BE2C (cell line): ENCODE measurements around the gene FXN.

Experiments
- DNase-seq: peaks from one replicate; pipeline ENCODE4 v3.0.0-alpha.2; 2020
- H3K27me3 ChIP-seq: fragments of 250-450 bp; sonication (Bioruptor Pico); 2 replicates; pipeline ENCODE4 v1.5.1; 2020; ENCODE audit warnings: mild to moderate bottlenecking
- H3K36me3 ChIP-seq: fragments of 250-450 bp; sonication (Bioruptor Pico); 2 replicates; pipeline ENCODE4 v1.5.1; 2020; ENCODE audit warnings: mild to moderate bottlenecking
- H3K4me1 ChIP-seq: fragments of 250-450 bp; sonication (Bioruptor Pico); 2 replicates; pipeline ENCODE4 v1.5.1; 2020
- H3K4me3 ChIP-seq: 2 replicates; pipeline ENCODE4 v1.5.1; 2011; ENCODE audit warnings: low read depth, low read length
- H3K9me3 ChIP-seq: fragments of 250-450 bp; sonication (Bioruptor Pico); 2 replicates; pipeline ENCODE4 v1.5.1; 2020
- TF ChIP-seq, protein P1 (sequence below): IDR thresholded peaks from 2 replicates; pipeline ENCODE4 v1.5.1; 2012; ENCODE audit warnings: mild to moderate bottlenecking, low read depth, low read length

The FXN gene

DNA sequence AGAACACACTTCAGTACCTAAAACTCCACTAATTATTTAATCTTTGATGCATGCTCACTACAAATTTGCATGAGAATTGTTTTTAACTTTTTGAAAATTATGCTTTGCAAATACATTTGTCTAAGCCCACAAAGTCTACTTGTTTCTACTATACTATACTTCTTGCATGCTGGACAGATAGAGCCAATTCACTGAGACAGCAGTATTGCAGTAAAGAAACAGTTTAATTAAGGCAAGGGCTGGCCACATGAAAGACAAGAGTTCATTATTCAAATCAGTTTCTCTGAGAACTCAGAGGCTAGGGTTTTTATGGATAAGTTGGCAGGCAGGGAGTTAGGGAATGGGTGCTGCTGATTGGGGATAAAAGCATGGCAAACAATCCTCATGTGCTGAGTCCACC is 6.0 kb upstream of the FXN start:
- no peak overlapping the region for H3K4me3 ChIP-seq
- no peaks in the 10 kb centered on the region for H3K36me3 ChIP-seq
- no peak for DNase-seq
- H3K4me1 ChIP-seq: no peaks in the 10 kb centered on the region
- H3K27me3 ChIP-seq: no peaks in the 10 kb centered on the region; the same call in 1 of the 2 replicates
- TF ChIP-seq, protein P1, sequence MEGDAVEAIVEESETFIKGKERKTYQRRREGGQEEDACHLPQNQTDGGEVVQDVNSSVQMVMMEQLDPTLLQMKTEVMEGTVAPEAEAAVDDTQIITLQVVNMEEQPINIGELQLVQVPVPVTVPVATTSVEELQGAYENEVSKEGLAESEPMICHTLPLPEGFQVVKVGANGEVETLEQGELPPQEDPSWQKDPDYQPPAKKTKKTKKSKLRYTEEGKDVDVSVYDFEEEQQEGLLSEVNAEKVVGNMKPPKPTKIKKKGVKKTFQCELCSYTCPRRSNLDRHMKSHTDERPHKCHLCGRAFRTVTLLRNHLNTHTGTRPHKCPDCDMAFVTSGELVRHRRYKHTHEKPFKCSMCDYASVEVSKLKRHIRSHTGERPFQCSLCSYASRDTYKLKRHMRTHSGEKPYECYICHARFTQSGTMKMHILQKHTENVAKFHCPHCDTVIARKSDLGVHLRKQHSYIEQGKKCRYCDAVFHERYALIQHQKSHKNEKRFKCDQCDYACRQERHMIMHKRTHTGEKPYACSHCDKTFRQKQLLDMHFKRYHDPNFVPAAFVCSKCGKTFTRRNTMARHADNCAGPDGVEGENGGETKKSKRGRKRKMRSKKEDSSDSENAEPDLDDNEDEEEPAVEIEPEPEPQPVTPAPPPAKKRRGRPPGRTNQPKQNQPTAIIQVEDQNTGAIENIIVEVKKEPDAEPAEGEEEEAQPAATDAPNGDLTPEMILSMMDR: no peak
- H3K9me3 ChIP-seq: peaks cover 3% of the 10 kb centered on the region; the same call in 1 of the 2 replicates

DNA sequence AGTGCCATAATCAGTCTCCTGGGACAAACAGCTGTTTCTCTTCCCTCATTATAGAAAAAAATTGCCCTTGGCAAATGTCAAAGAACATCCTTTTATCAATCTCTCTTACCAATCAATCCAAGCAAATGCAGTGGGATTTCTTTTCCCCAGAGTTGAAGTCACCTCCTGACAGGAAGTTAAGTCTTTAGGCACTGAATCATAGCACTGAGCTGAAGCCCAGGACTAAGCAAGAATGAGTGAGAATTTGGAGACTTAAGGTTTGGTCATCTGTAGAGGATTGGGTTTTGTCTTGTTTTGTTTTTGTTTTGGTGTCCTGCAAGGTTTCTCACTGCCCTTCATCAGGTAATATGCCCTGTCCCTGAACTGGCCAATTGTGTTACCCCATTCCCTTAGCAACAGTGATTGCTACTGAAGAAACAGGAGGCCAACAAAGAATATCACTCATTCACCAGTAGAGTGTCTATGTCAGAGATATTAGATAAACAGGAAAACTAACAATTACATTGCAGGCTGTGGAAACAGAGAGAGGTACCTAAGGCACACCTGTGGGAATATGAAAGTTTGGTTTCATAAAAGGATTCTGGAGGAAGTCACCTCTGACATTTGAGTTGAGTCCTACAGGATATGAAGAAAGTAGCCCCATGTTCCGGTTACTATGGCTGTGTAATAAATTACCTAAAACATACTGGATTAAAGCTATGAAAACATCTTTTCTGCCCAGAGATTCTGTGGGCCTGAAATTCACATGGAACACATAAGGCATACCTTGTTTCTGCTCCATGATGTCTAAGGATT is 4.5 kb upstream of the FXN start:
- no peak overlapping the region for H3K4me3 ChIP-seq
- TF ChIP-seq, protein P1: no peak
- DNase-seq: no peak
- no peaks in the 10 kb centered on the region for H3K27me3 ChIP-seq
- no peaks in the 10 kb centered on the region for H3K4me1 ChIP-seq
- peaks cover 3% of the 10 kb centered on the region; the same call in 1 of the 2 replicates for H3K9me3 ChIP-seq
- no peaks in the 10 kb centered on the region for H3K36me3 ChIP-seq

DNA sequence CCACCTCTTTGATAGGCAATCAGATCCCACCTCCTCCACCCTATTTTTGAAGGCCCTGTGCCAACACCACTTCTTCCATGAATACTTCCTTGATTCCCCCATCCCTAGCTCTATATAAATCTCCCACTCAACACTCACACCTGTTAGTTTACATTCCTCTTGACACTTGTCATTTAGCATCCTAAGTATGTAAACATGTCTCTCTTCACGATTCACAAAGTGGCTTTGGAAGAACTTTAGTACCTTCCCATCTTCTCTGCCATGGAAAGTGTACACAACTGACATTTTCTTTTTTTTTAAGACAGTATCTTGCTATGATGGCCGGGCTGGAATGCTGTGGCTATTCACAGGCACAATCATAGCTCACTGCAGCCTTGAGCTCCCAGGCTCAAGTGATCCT is 1.5 kb upstream of the FXN start:
- TF ChIP-seq, protein P1: no peak
- peaks cover 3% of the 10 kb centered on the region; the same call in 1 of the 2 replicates for H3K9me3 ChIP-seq
- H3K4me3 ChIP-seq: no peak overlapping the region
- H3K36me3 ChIP-seq: no peaks in the 10 kb centered on the region
- no peak for DNase-seq
- H3K27me3 ChIP-seq: no peaks in the 10 kb centered on the region
- H3K4me1 ChIP-seq: no peaks in the 10 kb centered on the region

DNA sequence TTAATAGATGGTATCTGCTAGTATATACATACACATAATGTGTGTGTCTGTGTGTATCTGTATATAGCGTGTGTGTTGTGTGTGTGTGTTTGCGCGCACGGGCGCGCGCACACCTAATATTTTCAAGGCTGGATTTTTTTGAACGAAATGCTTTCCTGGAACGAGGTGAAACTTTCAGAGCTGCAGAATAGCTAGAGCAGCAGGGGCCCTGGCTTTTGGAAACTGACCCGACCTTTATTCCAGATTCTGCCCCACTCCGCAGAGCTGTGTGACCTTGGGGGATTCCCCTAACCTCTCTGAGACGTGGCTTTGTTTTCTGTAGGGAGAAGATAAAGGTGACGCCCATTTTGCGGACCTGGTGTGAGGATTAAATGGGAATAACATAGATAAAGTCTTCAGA is 757 bp downstream of the FXN start:
- no peaks in the 10 kb centered on the region for H3K4me1 ChIP-seq
- H3K4me3 ChIP-seq: peak overlapping the region; percentile 78
- DNase-seq: no peak
- no peaks in the 10 kb centered on the region for H3K36me3 ChIP-seq
- H3K9me3 ChIP-seq: no peaks in the 10 kb centered on the region
- no peaks in the 10 kb centered on the region for H3K27me3 ChIP-seq
- TF ChIP-seq, protein P1: no peak

DNA sequence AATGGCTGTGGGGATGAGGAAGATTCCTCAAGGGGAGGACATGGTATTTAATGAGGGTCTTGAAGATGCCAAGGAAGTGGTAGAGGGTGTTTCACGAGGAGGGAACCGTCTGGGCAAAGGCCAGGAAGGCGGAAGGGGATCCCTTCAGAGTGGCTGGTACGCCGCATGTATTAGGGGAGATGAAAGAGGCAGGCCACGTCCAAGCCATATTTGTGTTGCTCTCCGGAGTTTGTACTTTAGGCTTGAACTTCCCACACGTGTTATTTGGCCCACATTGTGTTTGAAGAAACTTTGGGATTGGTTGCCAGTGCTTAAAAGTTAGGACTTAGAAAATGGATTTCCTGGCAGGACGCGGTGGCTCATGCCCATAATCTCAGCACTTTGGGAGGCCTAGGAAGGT is 1.2 kb downstream of the FXN start:
- H3K27me3 ChIP-seq: no peaks in the 10 kb centered on the region
- no peak for DNase-seq
- H3K4me1 ChIP-seq: no peaks in the 10 kb centered on the region
- TF ChIP-seq, protein P1: no peak
- no peaks in the 10 kb centered on the region for H3K9me3 ChIP-seq
- peak overlapping the region; percentile 78 for H3K4me3 ChIP-seq
- H3K36me3 ChIP-seq: no peaks in the 10 kb centered on the region; the same call in 1 of the 2 replicates

DNA sequence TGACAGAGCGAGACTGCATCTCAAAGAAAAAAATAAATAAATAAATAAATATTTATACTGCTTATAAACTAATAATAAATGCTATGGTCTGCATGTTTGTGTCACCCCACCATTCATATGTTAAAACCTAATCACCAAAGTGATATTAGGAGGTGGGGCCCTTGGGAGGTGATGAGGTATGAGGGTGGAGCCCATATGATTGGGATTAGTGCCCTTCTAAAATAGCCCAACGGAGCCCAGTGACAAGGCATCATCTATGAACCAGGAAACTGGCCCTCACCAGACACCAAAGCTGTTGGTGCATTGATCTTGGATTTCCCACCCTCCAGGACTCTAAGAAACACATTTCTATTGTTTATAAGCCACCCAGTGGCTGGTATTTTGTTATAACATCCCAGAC is 5.1 kb downstream of the FXN start:
- Histone ChIP-seq H3K4me3 (no peak overlapping the region), H3K9me3 (no peaks in the 10 kb centered on the region), H3K27me3 (no peaks in the 10 kb centered on the region), H3K36me3 (no peaks in the 10 kb centered on the region; the same call in 1 of the 2 replicates), H3K4me1 (peaks cover 5% of the 10 kb centered on the region; the same call in 1 of the 2 replicates)
- TF ChIP-seq, protein P1: no peak
- DNase-seq: no peak
